MCF 10A (cell line): Measurements from ENCODE around the gene CEPT1. TPM values are rescaled to one million over a fixed set of nuclear protein-coding genes. Genes with fewer than 3 reads are reported as not detected.
A peak's percentile ranks its signal among the peaks of the same experiment; 100 is the strongest.

Experiments
- BruUV-seq: library from RNA; stranded (reverse); fragments of 400-500 nt; replicated peaks from 2 replicates; lab custom pipeline; 2021; lab: Mats Ljungman, UMichigan
- CTCF ChIA-PET: fragments of 300-600 bp; sonication (Branson Sonifier 250); formaldehyde crosslinking; extraction: SDS; loops from one replicate; lab custom pipeline; 2021; ENCODE audit warnings: antibody characterized with exemption, inconsistent platforms; lab: Yijun Ruan, JAX
- POLR2A ChIA-PET: fragments of 300-600, 350-650 bp; sonication (Branson Sonifier 250); formaldehyde crosslinking; extraction: SDS; loops from one replicate; lab custom pipeline; 2020; ENCODE audit warnings: antibody characterized with exemption, inconsistent platforms; lab: Yijun Ruan, JAX
- DNase-seq: peaks from one replicate; pipeline ENCODE4 v3.0.0-alpha.2; 2018; ENCODE audit not compliant: unreplicated experiment
- H3K27ac Mint-ChIP-seq: one replicate; pipeline ENCODE4 v1.8.0; 2022; ENCODE audit warnings: mild to moderate bottlenecking, low read depth, mixed read lengths; ENCODE audit not compliant: unreplicated experiment
- H3K27me3 Mint-ChIP-seq: one replicate; pipeline ENCODE4 v1.8.0; 2022; ENCODE audit warnings: mixed read lengths; ENCODE audit not compliant: insufficient read depth, unreplicated experiment
- H3K36me3 Mint-ChIP-seq: one replicate; pipeline ENCODE4 v1.8.0; 2022; ENCODE audit warnings: mild to moderate bottlenecking, moderate library complexity, mixed read lengths; ENCODE audit not compliant: insufficient read depth, unreplicated experiment
- H3K4me1 Mint-ChIP-seq: one replicate; pipeline ENCODE4 v1.8.0; 2022; ENCODE audit warnings: mixed read lengths; ENCODE audit not compliant: insufficient read depth, unreplicated experiment
- H3K4me3 Mint-ChIP-seq: one replicate; pipeline ENCODE4 v1.8.0; 2022; ENCODE audit warnings: mild to moderate bottlenecking, moderate library complexity, mixed read lengths; ENCODE audit not compliant: unreplicated experiment
- H3K9me3 Mint-ChIP-seq: one replicate; pipeline ENCODE4 v1.8.0; 2022; ENCODE audit warnings: mixed read lengths; ENCODE audit not compliant: unreplicated experiment
- CTCF ChIP-seq: fragments of 200-600 bp; IDR thresholded peaks from one replicate; pipeline ENCODE4 v1.8.0; 2022; ENCODE audit warnings: antibody characterized with exemption, mild to moderate bottlenecking; ENCODE audit not compliant: unreplicated experiment
- intact Hi-C: fragments of 100-400 bp; cut with micrococcal nuclease; formaldehyde crosslinking; loops from 2 replicates; pipeline ENCODE4 v1.14.1; 2022
- total RNA-seq: library from RNA; stranded (reverse); gene quantifications from 2 replicates; pipeline ENCODE4 v1.2.3, GENCODE V29; 2022

Gene CEPT1
- total RNA-seq, 1 experiment from 2014 or later = 45.0 TPM

- POLR2A ChIA-PET = no interaction called here
- no peaks in the 10 kb centered on the region for H3K27me3 Mint-ChIP-seq
- peaks cover 14% of the 10 kb centered on the region for H3K4me1 Mint-ChIP-seq
- no peak overlapping the region for H3K27ac Mint-ChIP-seq
- intact Hi-C loops = no loop called here
- no TSS peak for BruUV-seq
- TF ChIP-seq CTCF = no peak
- no peak for DNase-seq
- CTCF ChIA-PET = interaction anchor here (1.0 to 1.1 kb wide), 2 partner anchors 221 to 306 kb away, joined by 3 to 6 read pairs; no protein-coding TSS in a partner anchor
- no peaks in the 10 kb centered on the region for H3K9me3 Mint-ChIP-seq
- no peak overlapping the region for H3K4me3 Mint-ChIP-seq
- peaks cover 6% of the 10 kb centered on the region for H3K36me3 Mint-ChIP-seq
These were observed 61.5 kb downstream of the CEPT1 start for GRCh38 chr1:111201275-111202090.

GRCh38 chr1:111202366-111202706 is 62.3 kb downstream of the CEPT1 start:
- ChIA-PET POLR2A (no interaction called here), CTCF (interaction anchor here (0.5 to 1.1 kb wide), 2 partner anchors 29 to 220 kb away, joined by 3 read pairs; no protein-coding TSS in a partner anchor)
- no peak for TF ChIP-seq CTCF
- no peak overlapping the region for H3K4me3 Mint-ChIP-seq
- H3K4me1 Mint-ChIP-seq = peaks cover 14% of the 10 kb centered on the region
- intact Hi-C loops = no loop called here
- H3K27me3 Mint-ChIP-seq = no peaks in the 10 kb centered on the region
- no peak overlapping the region for H3K27ac Mint-ChIP-seq
- no peaks in the 10 kb centered on the region for H3K9me3 Mint-ChIP-seq
- BruUV-seq = no TSS peak
- no peak for DNase-seq
- H3K36me3 Mint-ChIP-seq = peaks cover 2% of the 10 kb centered on the region

GRCh38 chr1:111202707-111203623 is 62.9 kb downstream of the CEPT1 start:
- DNase-seq = no peak
- POLR2A ChIA-PET = interaction anchor here (1.2 kb wide), 1 partner anchor 63 kb away, joined by 3 read pairs; the partner anchor contains the start of genes CEPT1 and DRAM2
- CTCF ChIA-PET = no interaction called here
- H3K9me3 Mint-ChIP-seq = no peaks in the 10 kb centered on the region
- peak overlapping the region; percentile 67 for H3K27ac Mint-ChIP-seq
- BruUV-seq = TSS peak; percentile 58
- H3K4me3 Mint-ChIP-seq = peak overlapping the region; percentile 63
- peaks cover 14% of the 10 kb centered on the region for H3K4me1 Mint-ChIP-seq
- H3K27me3 Mint-ChIP-seq = peaks cover 2% of the 10 kb centered on the region
- intact Hi-C loops = no loop called here
- no peak for TF ChIP-seq CTCF
- H3K36me3 Mint-ChIP-seq = no peaks in the 10 kb centered on the region
